GM21381 (cell line): ENCODE data around the gene KCTD12.

Source experiments
- ATAC-seq: cut with Tn5 transposase; IDR thresholded peaks from one replicate; pipeline ENCODE4 v1.9.1; 2021; ENCODE audit warnings: mild to moderate bottlenecking, moderate library complexity; ENCODE audit not compliant: unreplicated experiment

KCTD12 gene

DNA sequence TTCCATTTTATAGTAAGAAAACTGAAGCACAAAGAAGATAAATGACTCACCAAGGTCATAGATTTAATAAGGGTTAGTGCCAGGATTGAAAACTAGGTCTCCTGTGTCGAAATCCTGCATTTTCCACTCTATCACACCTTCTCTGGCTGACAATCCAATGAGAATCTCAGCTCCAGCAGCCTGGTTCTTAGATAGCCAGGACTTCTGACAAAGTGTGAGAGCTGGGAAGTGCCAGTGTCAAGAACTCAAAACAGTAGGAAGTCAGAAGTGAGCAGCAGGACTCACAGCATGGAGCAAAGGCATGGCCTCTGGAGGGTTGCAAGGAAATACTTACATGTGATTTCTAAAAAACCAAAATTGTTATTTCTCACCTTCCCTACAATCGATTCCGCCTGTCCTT, 24.3 kb downstream of the KCTD12 start:
- ATAC-seq, result no peak

DNA sequence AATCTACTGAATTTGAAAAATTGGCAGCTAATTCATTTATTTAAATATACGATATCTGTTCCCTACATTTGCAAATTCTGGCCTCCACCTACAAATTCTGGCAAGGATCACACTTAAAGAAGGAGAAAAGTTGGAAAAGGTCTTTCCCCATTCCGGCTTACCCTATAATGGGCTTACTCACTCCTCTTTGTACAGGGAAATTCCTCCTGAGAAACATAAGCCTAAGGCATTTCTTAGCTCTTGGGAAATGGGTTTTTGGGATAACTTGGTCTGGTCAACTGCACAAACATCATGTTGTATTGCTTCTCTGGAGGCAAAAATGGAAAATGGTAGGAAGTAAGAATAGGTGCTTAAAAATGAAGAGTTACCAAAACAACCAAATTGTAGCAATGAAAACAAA, 25.5 kb downstream of the KCTD12 start:
- ATAC-seq, result no peak

- ATAC-seq, result no peak
Observed at GRCh38 chr13:76854894-76855293, 31.3 kb downstream of the KCTD12 start.

DNA sequence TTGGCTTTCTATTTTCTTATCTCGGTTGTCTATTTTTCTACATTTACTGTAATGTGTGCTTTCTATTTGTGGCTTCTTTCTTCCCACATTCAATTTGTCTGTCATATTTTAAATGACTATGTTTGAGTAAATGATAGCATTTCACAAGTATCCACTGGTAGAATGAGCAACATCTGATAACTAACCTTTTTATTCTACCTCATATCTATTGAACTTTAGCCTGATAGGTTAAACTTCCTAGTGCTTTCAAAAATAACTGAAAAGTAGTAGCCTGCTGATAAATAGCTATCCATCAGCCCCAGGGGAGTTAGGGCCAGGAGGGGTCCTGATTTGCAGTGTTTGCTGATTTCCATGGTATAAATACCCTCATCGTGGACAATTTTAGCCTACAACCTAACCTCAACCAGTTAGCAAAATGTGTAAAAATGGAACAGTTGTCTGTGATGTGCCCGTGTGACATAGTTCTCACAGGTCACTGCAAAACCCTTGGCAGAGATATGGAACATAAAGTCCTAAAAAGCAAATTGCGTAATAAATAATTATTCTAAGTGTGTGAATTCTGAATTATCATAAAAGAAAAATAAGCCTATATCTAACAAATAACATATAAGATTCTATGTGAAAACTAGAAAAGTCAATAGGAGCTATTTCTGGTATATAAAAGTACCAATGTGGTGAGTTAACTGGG, 32.1 kb downstream of the KCTD12 start:
- ATAC-seq, result no peak

GRCh38 chr13:76853481-76853880, 32.7 kb downstream of the KCTD12 start:
- no peak for ATAC-seq

DNA sequence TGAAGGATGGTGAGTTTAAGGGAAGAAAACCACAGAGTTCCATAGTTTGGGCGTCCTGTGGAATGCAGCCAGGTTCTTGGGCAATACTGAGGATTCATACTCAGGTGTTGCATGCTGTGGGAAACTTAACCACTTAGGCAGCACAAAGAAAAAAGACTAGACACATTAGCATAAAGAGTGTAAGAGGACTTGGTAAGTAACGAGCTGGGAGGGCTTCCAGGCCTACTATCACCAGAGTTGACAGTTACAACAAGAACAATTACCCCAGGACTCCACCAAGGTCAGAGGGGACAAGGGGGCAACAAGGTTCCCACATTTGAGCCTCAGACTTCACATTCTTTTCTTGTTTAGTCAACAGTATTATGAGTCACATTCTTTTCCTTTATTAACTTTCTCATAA, 33.2 kb downstream of the KCTD12 start:
- ATAC-seq, result no peak

DNA sequence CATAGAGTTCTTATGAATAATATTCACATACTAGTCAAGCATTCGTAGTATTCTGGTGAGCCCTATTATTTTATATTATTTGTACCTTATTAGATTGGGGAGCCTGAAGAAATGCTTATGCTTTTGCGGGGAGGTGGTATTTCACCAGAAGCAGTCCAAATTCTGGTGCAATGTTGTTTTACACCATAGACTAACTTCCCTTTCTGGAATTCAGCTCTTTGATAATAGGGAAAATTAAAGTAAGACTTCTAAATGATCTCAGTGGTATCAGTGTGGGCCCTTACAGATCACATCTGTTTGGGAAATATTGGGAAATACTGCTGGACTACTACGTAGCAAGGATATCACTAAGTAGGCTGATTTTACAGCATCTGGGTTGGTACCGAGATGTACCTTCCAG, 34.2 kb downstream of the KCTD12 start:
- ATAC-seq, result no peak

DNA sequence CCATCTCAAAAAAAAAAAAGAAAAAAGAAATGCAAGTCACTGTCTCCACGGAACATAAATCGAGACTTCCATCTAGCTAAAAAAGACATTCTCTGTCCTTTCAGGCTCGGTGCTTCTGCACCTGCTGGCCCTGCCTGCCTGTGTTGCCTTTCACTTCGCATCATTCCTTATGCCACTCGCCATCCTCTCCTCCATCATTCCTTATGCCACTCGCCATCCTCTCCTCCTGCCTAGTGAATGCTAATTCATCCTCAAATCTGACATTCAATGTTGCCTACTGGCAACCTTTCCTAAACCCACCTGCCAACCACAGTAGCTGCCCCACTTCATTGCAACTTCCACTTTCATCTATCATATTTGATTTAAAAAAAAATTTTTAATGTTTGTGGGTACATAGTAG, 36.7 kb downstream of the KCTD12 start:
- ATAC-seq, result no peak

DNA sequence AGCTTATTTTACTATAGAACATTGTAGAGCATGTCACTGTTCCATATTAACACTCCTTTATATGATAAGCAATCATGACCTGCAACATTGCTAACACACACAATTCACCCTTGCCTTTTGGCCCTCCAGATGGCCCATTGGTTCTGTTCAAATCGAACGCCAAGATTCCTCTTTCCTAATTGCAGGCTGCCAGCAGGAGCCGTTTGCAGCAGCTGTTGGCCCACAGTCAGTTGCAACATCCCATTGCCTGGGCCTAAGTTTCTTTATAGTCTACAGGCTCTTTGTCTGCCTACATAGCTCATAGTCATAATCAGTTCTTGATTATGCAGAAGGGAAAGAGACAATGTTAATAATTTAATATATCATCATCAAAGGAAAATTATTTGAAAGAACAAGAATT, 37.6 kb downstream of the KCTD12 start:
- no peak for ATAC-seq

GRCh38 chr13:76846363-76846762, 39.8 kb downstream of the KCTD12 start:
- no peak for ATAC-seq

- ATAC-seq, result no peak
Observed at GRCh38 chr13:76845865-76846264, 40.3 kb downstream of the KCTD12 start.

DNA sequence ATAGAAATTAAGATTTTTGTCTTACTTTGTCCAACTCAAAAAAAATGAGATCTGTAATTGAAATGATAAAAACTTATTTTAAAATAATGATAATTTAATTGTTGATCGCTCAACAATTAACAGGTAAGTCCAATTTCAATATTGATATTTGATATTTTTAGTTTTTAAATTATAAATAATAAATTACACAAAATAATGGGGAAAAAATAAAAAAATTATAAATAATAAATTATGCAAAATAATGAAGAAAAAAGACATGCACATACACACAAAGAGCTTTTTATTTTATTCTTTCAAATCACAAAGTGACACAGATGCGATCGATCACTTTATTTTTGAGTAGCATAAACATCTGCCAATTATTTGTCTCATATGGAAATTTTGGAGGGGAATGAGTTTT, 40.8 kb downstream of the KCTD12 start:
- no peak for ATAC-seq

DNA sequence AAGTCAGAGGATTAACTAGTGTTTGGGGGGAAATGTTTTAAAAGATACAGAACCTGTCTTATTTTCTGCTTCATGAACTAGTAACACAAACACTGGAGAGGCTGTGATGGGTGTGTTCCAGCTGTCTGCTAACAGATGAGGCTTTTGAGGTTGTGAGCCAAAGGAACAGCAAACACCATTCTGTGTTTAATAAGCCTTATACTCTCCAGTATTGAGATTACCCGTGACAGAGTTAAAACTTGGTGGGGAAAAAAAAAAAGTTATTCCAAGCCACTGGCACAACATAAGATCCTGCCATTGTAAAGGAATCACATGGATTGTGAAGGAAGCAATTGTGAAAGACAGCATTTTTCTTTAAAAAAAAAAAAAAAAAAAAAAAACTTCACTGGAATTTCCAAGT, 48.4 kb downstream of the KCTD12 start:
- no peak for ATAC-seq

GRCh38 chr13:76836311-76836710, 49.9 kb downstream of the KCTD12 start:
- no peak for ATAC-seq

DNA sequence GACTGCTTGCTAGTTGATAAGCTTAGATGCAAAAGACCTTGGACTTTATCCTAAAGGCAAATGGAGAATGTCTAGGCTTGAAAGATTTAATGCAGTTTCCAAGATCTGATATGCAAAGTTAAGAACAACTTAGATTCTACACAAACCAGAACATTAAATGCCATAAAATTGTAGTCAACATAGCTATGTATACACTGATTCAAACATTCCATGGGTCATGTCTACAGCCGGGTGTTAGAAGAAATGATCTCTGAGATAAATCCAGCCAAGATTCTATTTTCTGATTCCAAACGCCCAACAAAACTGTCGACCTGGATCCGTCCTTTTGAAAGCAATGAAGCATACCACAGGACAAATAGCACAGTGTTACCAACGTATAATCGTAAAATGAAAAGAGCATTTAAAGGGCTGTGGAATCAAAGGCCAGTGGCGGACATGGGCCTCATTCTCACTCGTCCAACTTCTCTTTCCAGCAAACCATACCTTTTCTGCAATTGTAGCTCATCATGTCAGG, 52.7 kb downstream of the KCTD12 start:
- ATAC-seq, result no peak

DNA sequence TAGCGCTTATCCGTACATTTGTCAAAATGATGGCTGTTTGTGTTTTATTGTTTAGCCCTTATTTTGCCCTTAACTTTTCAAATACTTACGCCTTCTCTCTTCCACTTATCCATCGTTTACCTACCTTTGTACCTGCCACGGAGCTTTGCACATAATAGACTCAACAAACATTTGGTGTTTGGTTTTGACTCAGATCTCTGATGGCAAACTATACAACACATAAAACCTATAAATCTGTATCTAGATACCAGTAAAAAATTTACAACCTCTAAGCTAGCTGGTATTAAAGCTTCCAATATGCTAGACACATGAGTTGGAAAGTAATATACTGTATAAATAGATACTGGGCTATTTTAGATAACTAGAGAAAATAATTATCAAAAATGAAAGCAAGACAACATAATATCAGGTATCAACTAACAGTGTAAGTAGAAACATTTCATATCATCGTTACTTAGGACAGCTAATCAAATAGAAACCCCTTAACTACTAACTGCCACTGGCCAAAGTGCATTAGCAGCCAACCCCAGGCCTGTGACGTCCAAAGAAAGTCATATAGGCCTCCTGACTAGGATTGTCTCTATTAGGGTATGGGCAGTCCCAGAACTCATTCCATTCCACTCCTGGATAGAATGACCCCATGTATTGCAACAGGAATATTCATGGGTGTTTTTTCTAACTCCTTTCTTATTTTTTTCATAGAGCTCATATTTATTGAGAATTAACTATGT, 53.8 kb downstream of the KCTD12 start:
- ATAC-seq, result no peak

- ATAC-seq, result no peak
Observed at GRCh38 chr13:76830805-76831204, 55.4 kb downstream of the KCTD12 start.
